Endothelial cell of umbilical vein (primary cell): ENCODE data around the gene PPME1. TPM values are rescaled to one million over a fixed set of nuclear protein-coding genes. Genes with fewer than 3 reads are reported as not detected.

Source experiments
- BruUV-seq: library from RNA; stranded (reverse); fragments of 400-500 nt; replicated peaks from 2 replicates; lab custom pipeline; 2021; lab: Mats Ljungman, UMichigan
- CTCF ChIA-PET: fragments of 300-600, 350-600 bp; sonication (Branson Sonifier 250); formaldehyde crosslinking; loops from one replicate; lab custom pipeline; 2021; ENCODE audit warnings: antibody characterized with exemption, inconsistent platforms; lab: Charles Lee
- POLR2A ChIA-PET: fragments of 300-600, 350-600 bp; sonication (Branson Sonifier 250); formaldehyde crosslinking; loops from one replicate; lab custom pipeline; 2021; ENCODE audit warnings: antibody characterized with exemption, inconsistent platforms; lab: Charles Lee
- DNase-seq: peaks from one replicate; pipeline ENCODE4 v3.0.0-alpha.2; 2011; ENCODE audit warnings: low read depth, low spot score
- FAIRE-seq: peaks from 2 replicates; lab custom pipeline; 2011; peaks lifted over from hg19 to GRCh38; lab: Jason Lieb, UNC
- H2AFZ ChIP-seq: 2 replicates; pipeline ENCODE4 v1.6.0; 2012; ENCODE audit warnings: low read depth, low read length, control low read depth, inconsistent platforms
- H3K27ac ChIP-seq: 2 replicates; pipeline ENCODE4 v1.5.1; 2011; ENCODE audit warnings: low read depth, mild to moderate bottlenecking, control low read depth, low read length, moderate library complexity; ENCODE audit not compliant: insufficient read depth
- H3K27me3 ChIP-seq, 2 experiments: 2 replicates each; pipeline versions ENCODE4 v1.6.0 to v1.6.1; 2011; ENCODE audit warnings: low read length in 2 of 2, mixed read lengths in 1 of 2; ENCODE audit not compliant: control insufficient read depth in 2 of 2, insufficient read depth in 2 of 2
- H3K36me3 ChIP-seq, 2 experiments: 2 replicates in 1 of 2; 3 replicates in 1 of 2; pipeline ENCODE4 v1.5.1; 2011; ENCODE audit warnings: low read length in 2 of 2, mild to moderate bottlenecking in 1 of 2, moderate library complexity in 1 of 2; ENCODE audit not compliant: control insufficient read depth in 2 of 2, insufficient read depth in 2 of 2; ENCODE audit errors: extremely low read depth in 1 of 2
- H3K4me1 ChIP-seq: 3 replicates; pipeline ENCODE4 v1.5.1; 2011; ENCODE audit warnings: mild to moderate bottlenecking, low read length; ENCODE audit not compliant: control insufficient read depth, insufficient read depth; ENCODE audit errors: extremely low read depth
- H3K4me2 ChIP-seq: 2 replicates; pipeline ENCODE4 v1.6.1; 2011; ENCODE audit warnings: low read length, control low read depth, mixed read lengths; ENCODE audit not compliant: insufficient read depth
- H3K4me3 ChIP-seq, 3 experiments: fragments of 200-600 bp in 1 of 3; sonication (generic), shearing (Covaris generic) in 1 of 3; replicated peaks in 1 of 3; 2 replicates each; pipeline ENCODE4 v1.5.1; 2011 to 2016; ENCODE audit warnings: control low read depth in 3 of 3, low read length in 3 of 3, mild to moderate bottlenecking in 2 of 3, inconsistent platforms in 1 of 3, low read depth in 1 of 3, moderate library complexity in 1 of 3; ENCODE audit not compliant: insufficient read depth in 1 of 3
- H3K79me2 ChIP-seq: 2 replicates; pipeline ENCODE4 v1.6.0; 2012; ENCODE audit warnings: low read length, inconsistent platforms; ENCODE audit not compliant: control insufficient read depth, insufficient read depth
- H3K9ac ChIP-seq: replicated peaks from 2 replicates; pipeline ENCODE3; 2011; ENCODE audit warnings: low read length, control low read depth; ENCODE audit not compliant: insufficient read depth; ENCODE audit errors: extremely low read depth
- H3K9me1 ChIP-seq: replicated peaks from 3 replicates; pipeline ENCODE4 v1.6.0; 2011; ENCODE audit warnings: mild to moderate bottlenecking, low read length; ENCODE audit not compliant: control insufficient read depth, insufficient read depth; ENCODE audit errors: extremely low read depth
- H3K9me3 ChIP-seq: replicated peaks from 2 replicates; pipeline ENCODE4 v1.5.1; 2012; ENCODE audit warnings: low read length, inconsistent platforms; ENCODE audit not compliant: control insufficient read depth, insufficient read depth
- H4K20me1 ChIP-seq: replicated peaks from 2 replicates; pipeline ENCODE3; 2011; ENCODE audit warnings: mild to moderate bottlenecking, low read length; ENCODE audit not compliant: control insufficient read depth, insufficient read depth; ENCODE audit errors: extremely low read depth
- CTCF ChIP-seq, 2 donors: IDR thresholded peaks; 1 replicate in 1 of 2; 2 replicates in 1 of 2; pipeline ENCODE4 v1.5.1; 2011; ENCODE audit warnings: low read length in 2 of 2, mild to moderate bottlenecking in 2 of 2, moderate library complexity in 2 of 2, control low read depth in 1 of 2, inconsistent platforms in 1 of 2, low read depth in 1 of 2; ENCODE audit not compliant: insufficient read depth in 1 of 2; ENCODE audit errors: extremely low read depth in 1 of 2
- EZH2 ChIP-seq: IDR thresholded peaks from 2 replicates; pipeline ENCODE4 v1.6.1; 2012; ENCODE audit warnings: borderline replicate concordance, low read depth, mild to moderate bottlenecking, moderate library complexity, low read length, inconsistent platforms; ENCODE audit not compliant: severe bottlenecking
- FOS ChIP-seq: IDR thresholded peaks from 2 replicates; pipeline ENCODE4 v1.6.1; 2011; ENCODE audit warnings: mild to moderate bottlenecking, low read length, moderate library complexity, borderline replicate concordance; ENCODE audit not compliant: insufficient read depth
- GATA2 ChIP-seq: IDR thresholded peaks from 2 replicates; pipeline ENCODE4 v1.7.0; 2011; ENCODE audit warnings: low read depth, mild to moderate bottlenecking, moderate library complexity, mixed read lengths, low read length; ENCODE audit not compliant: insufficient read length, insufficient read depth
- JUN ChIP-seq: IDR thresholded peaks from 2 replicates; pipeline ENCODE4 v1.6.1; 2011; ENCODE audit warnings: borderline replicate concordance, low read depth; ENCODE audit not compliant: insufficient read length, insufficient read depth
- MYC ChIP-seq: IDR thresholded peaks from one replicate; pipeline ENCODE4 v1.6.1; 2011; ENCODE audit warnings: mild to moderate bottlenecking, low read depth, low read length
- POLR2A ChIP-seq: IDR thresholded peaks from 2 replicates; pipeline ENCODE4 v1.6.1; 2012; ENCODE audit warnings: low read depth, mild to moderate bottlenecking, control low read depth, low read length
- POLR2AphosphoS5 ChIP-seq: IDR thresholded peaks from 2 replicates; pipeline ENCODE4 v1.6.1; 2012; ENCODE audit warnings: low read depth, mild to moderate bottlenecking, control low read depth, low read length, moderate library complexity; ENCODE audit not compliant: insufficient read depth
- dilution Hi-C: fragments of 300-500 bp; cut with MboI; formaldehyde crosslinking; loops from one replicate; pipeline ENCODE4 v1.15.0; 2019; ENCODE audit warnings: low sequenced_read_pairs; ENCODE audit not compliant: extremely low pct_ligation_motif_present
- intact Hi-C: fragments of 100-400 bp; cut with micrococcal nuclease; formaldehyde crosslinking; loops from one replicate; pipeline ENCODE4 v1.10.0; 2022
- polyA plus RNA-seq, 4 experiments: library from polyadenylated mRNA; depleted of rRNA in 3 of 4; stranded (reverse) in 3 of 4; unstranded in 1 of 4; fragments of >200 nt; gene quantifications; 2 replicates each; pipeline versions ENCODE4 v1.2.1 to v1.2.3, GENCODE V29; 2011 to 2012; ENCODE audit warnings: missing spikeins in 1 of 4
- total RNA-seq: library from RNA; stranded (reverse); gene quantifications from 2 replicates; pipeline ENCODE4 v1.2.3, GENCODE V29; 2021
- TF ChIP-seq, protein P1 (sequence below): IDR thresholded peaks from 2 replicates; pipeline ENCODE4 v1.6.1; 2011; ENCODE audit not compliant: insufficient read depth, insufficient read length

PPME1 gene
- total and polyA plus RNA-seq, 2 donors (not counting 3 experiments of a cell fraction or from before 2014, with no cell fraction given), result 37.2 to 49.9 TPM

GRCh38 chr11:74265256-74265655, 94.2 kb downstream of the PPME1 start:
- CTCF ChIA-PET, result interaction anchor here (2.0 kb wide), 1 partner anchor 9 kb away, joined by 8 read pairs; no protein-coding TSS in a partner anchor
- Histone ChIP-seq H3K79me2 (no peaks in the 10 kb centered on the region), H3K27ac (no peak overlapping the region), H2AFZ (no peak overlapping the region), H3K4me3 (no peak overlapping the region), H3K4me1 (no peaks in the 10 kb centered on the region), H3K9me1 (no peaks in the 10 kb centered on the region), H3K27me3 (no peaks in the 10 kb centered on the region), H3K9me3 (no peaks in the 10 kb centered on the region), H3K4me2 (no peak overlapping the region), H4K20me1 (no peaks in the 10 kb centered on the region), H3K9ac (no peak overlapping the region), H3K36me3 (peaks cover 0 to 16% of the 10 kb centered on the region in 2 experiments)
- BruUV-seq, result no TSS peak
- TF ChIP-seq EZH2 (no peak), CTCF (IDR thresholded peaks at IDR 0.05; ENCODE audit: extremely low read depth in 1 of 2, insufficient read depth in 1 of 2, low read depth in 1 of 2, low read length in 2 of 2) (no peak), FOS (no peak), POLR2A (no peak), POLR2AphosphoS5 (no peak), MYC (no peak), GATA2 (no peak), JUN (no peak)
- TF ChIP-seq, protein P1, sequence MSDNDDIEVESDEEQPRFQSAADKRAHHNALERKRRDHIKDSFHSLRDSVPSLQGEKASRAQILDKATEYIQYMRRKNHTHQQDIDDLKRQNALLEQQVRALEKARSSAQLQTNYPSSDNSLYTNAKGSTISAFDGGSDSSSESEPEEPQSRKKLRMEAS, result no peak
- POLR2A ChIA-PET, result no interaction called here
- DNase-seq (no peak), FAIRE-seq (no peak)
- intact Hi-C loops (no loop called here), dilution Hi-C loops (no loop called here)
